H9 (cell line): ENCODE measurements around the gene TENT5D. TPM values are rescaled to one million over a fixed set of nuclear protein-coding genes. Genes with fewer than 3 reads are reported as not detected.

Experiments
- DNase-seq: peaks from one replicate; pipeline ENCODE4 v3.0.0-alpha.2; 2017
- H2AFZ ChIP-seq: one replicate; pipeline ENCODE4 v1.6.1; 2013; ENCODE audit warnings: mild to moderate bottlenecking, low read length, control low read depth, moderate library complexity
- H2AK5ac ChIP-seq: 2 replicates; pipeline ENCODE4 v1.6.1; 2013; ENCODE audit warnings: low read length, control low read depth, mixed read lengths; ENCODE audit not compliant: insufficient read length
- H2BK120ac ChIP-seq: one replicate; pipeline ENCODE4 v1.6.1; 2013; ENCODE audit warnings: low read depth, mild to moderate bottlenecking, low read length, control low read depth, inconsistent platforms; ENCODE audit not compliant: poor library complexity, severe bottlenecking
- H2BK12ac ChIP-seq: 2 replicates; pipeline ENCODE4 v1.6.1; 2013; ENCODE audit warnings: low read length, control low read depth, mixed read lengths, low read depth; ENCODE audit not compliant: insufficient read length
- H2BK15ac ChIP-seq: 2 replicates; pipeline ENCODE4 v1.6.1; 2013; ENCODE audit warnings: low read depth, low read length, control low read depth
- H2BK20ac ChIP-seq: one replicate; pipeline ENCODE4 v1.6.1; 2013; ENCODE audit warnings: low read depth, mild to moderate bottlenecking, low read length, control low read depth, inconsistent platforms; ENCODE audit not compliant: poor library complexity, severe bottlenecking
- H2BK5ac ChIP-seq: 2 replicates; pipeline ENCODE4 v1.6.1; 2013; ENCODE audit warnings: low read length, control low read depth, mixed read lengths; ENCODE audit not compliant: insufficient read length
- H3K14ac ChIP-seq: 2 replicates; pipeline ENCODE4 v1.6.1; 2013; ENCODE audit warnings: low read length, control low read depth; ENCODE audit not compliant: insufficient read depth
- H3K18ac ChIP-seq: 2 replicates; pipeline ENCODE4 v1.6.1; 2013; ENCODE audit warnings: low read depth, mild to moderate bottlenecking, mixed read lengths, low read length, control low read depth; ENCODE audit not compliant: insufficient read length
- H3K23ac ChIP-seq: 2 replicates; pipeline ENCODE4 v1.6.1; 2013; ENCODE audit warnings: low read length, control low read depth, mixed read lengths, low read depth; ENCODE audit not compliant: insufficient read length
- H3K23me2 ChIP-seq: 2 replicates; pipeline ENCODE4 v1.6.1; 2013; ENCODE audit warnings: low read depth, mild to moderate bottlenecking, mixed read lengths, low read length, control low read depth; ENCODE audit not compliant: insufficient read length, poor library complexity, severe bottlenecking
- H3K27ac ChIP-seq: 2 replicates; pipeline ENCODE4 v1.5.1; 2013; ENCODE audit warnings: low read length, control low read depth, mixed read lengths, low read depth; ENCODE audit not compliant: insufficient read length
- H3K27me3 ChIP-seq: 2 replicates; pipeline ENCODE4 v1.6.1; 2013; ENCODE audit warnings: low read length, control low read depth, inconsistent platforms; ENCODE audit not compliant: insufficient read depth
- H3K4ac ChIP-seq: 2 replicates; pipeline ENCODE4 v1.6.1; 2013; ENCODE audit warnings: low read depth, mild to moderate bottlenecking, control low read depth, inconsistent platforms, low read length, moderate library complexity
- H3K4me1 ChIP-seq: 2 replicates; pipeline ENCODE4 v1.6.1; 2013; ENCODE audit warnings: low read length, control low read depth, inconsistent platforms; ENCODE audit not compliant: insufficient read depth
- H3K4me2 ChIP-seq: 2 replicates; pipeline ENCODE4 v1.6.1; 2013; ENCODE audit warnings: low read length, control low read depth, mixed read lengths; ENCODE audit not compliant: insufficient read length, insufficient read depth
- H3K56ac ChIP-seq: 2 replicates; pipeline ENCODE4 v1.6.1; 2013; ENCODE audit warnings: low read depth, mild to moderate bottlenecking, mixed read lengths, low read length, control low read depth; ENCODE audit not compliant: insufficient read length
- H3K79me1 ChIP-seq: 2 replicates; pipeline ENCODE4 v1.6.1; 2013; ENCODE audit warnings: low read depth, mild to moderate bottlenecking, moderate library complexity, low read length, control low read depth, inconsistent platforms; ENCODE audit not compliant: insufficient read depth, poor library complexity, severe bottlenecking
- H3K79me2 ChIP-seq: 2 replicates; pipeline ENCODE4 v1.6.1; 2013; ENCODE audit warnings: low read length, control low read depth, inconsistent platforms; ENCODE audit not compliant: insufficient read depth
- H3K9ac ChIP-seq: 2 replicates; pipeline ENCODE4 v1.6.1; 2013; ENCODE audit warnings: low read length, control low read depth, mixed read lengths; ENCODE audit not compliant: insufficient read length; ENCODE audit errors: extremely low read depth
- H3K9me3 ChIP-seq: one replicate; pipeline ENCODE4 v1.6.1; 2013; ENCODE audit warnings: low read depth, low read length, inconsistent platforms; ENCODE audit not compliant: control insufficient read depth
- H3T11ph ChIP-seq: one replicate; pipeline ENCODE4 v1.6.1; 2013; ENCODE audit warnings: mild to moderate bottlenecking, low read length, control low read depth, inconsistent platforms
- H4K20me1 ChIP-seq: one replicate; pipeline ENCODE4 v1.6.1; 2013; ENCODE audit not compliant: control insufficient read depth, insufficient read length, insufficient read depth
- H4K5ac ChIP-seq: 2 replicates; pipeline ENCODE4 v1.6.1; 2013; ENCODE audit warnings: low read depth, mild to moderate bottlenecking, mixed read lengths, low read length, control low read depth; ENCODE audit not compliant: insufficient read length
- H4K8ac ChIP-seq: replicated peaks from 2 replicates; pipeline ENCODE4 v1.6.1; 2013; ENCODE audit warnings: low read length, control low read depth, mixed read lengths, low read depth; ENCODE audit not compliant: insufficient read length
- H4K91ac ChIP-seq: 2 replicates; pipeline ENCODE4 v1.6.1; 2013; ENCODE audit warnings: low read depth, mild to moderate bottlenecking, moderate library complexity, mixed read lengths, low read length, control low read depth; ENCODE audit not compliant: insufficient read length
- H3K27ac Mint-ChIP-seq, 3 experiments: 2 replicates in 2 of 3; 3 replicates in 1 of 3; pipeline ENCODE4 v1.8.0; 2020 to 2021; ENCODE audit warnings: mixed read lengths in 3 of 3, mild to moderate bottlenecking in 1 of 3, moderate library complexity in 1 of 3
- H3K27me3 Mint-ChIP-seq: 2 replicates; pipeline ENCODE4 v1.8.0; 2021; ENCODE audit warnings: low read depth, mild to moderate bottlenecking, moderate library complexity, mixed read lengths
- H3K36me3 Mint-ChIP-seq, 3 experiments: 2 replicates in 2 of 3; 3 replicates in 1 of 3; pipeline ENCODE4 v1.8.0; 2020 to 2021; ENCODE audit warnings: low read depth in 3 of 3, mixed read lengths in 3 of 3; ENCODE audit not compliant: insufficient read depth in 1 of 3
- H3K4me1 Mint-ChIP-seq, 2 experiments: 2 replicates each; pipeline ENCODE4 v1.8.0; 2020; ENCODE audit warnings: mixed read lengths in 2 of 2
- H3K4me3 Mint-ChIP-seq, 2 experiments: 2 replicates in 1 of 2; 3 replicates in 1 of 2; pipeline ENCODE4 v1.8.0; 2020 to 2021; ENCODE audit warnings: mild to moderate bottlenecking in 2 of 2, mixed read lengths in 2 of 2, moderate library complexity in 1 of 2
- H3K9me3 Mint-ChIP-seq, 2 experiments: 2 replicates in 1 of 2; 3 replicates in 1 of 2; pipeline ENCODE4 v1.8.0; 2020; ENCODE audit warnings: mild to moderate bottlenecking in 2 of 2, mixed read lengths in 2 of 2, moderate library complexity in 1 of 2
- CTCF ChIP-seq: fragments of 200-600 bp; sonication (generic); conservative IDR thresholded peaks from 3 replicates; pipeline ENCODE4 v1.8.0; 2021; ENCODE audit warnings: antibody characterized with exemption, mild to moderate bottlenecking
- WGBS: extraction: QIAGEN DNeasy Blood & Tissue Kit; methylation state at CpG from one replicate; pipeline ENCODE4 v1.1.7; 2013; ENCODE audit warnings: missing lambda C conversion rate, low lambda C conversion rate, mixed read lengths; ENCODE audit not compliant: insufficient read length; ENCODE audit errors: extremely low coverage; 5-methylcytosine and 5-hydroxymethylcytosine counted together
- total RNA-seq: library from RNA; stranded (reverse); gene quantifications from 2 replicates; pipeline ENCODE4 v1.2.1, GENCODE V29; 2021

Gene TENT5D
- total RNA-seq, 1 experiment from 2014 or later = not detected

DNA sequence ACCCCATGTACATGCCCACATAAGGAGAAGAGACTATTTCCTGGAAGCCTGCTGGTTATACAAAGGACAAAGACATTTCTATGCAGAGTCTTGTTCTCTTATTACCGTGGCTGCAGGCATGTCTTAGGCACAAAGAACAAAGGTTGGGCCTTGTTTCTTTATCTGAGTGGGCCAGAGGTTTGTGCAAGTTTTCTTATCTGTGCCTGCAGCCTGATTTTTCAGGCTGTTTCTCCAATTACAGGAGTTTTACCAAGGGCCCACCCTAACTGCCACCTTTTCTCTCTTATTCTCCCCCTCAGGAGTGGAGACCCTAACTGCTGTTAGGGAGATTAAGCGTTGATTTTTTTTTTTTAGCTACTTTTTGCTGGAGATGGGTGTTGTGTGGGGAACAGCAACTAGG lies 3.5 kb downstream of the TENT5D start:
- Histone ChIP-seq H2AK5ac (no peak overlapping the region), H4K8ac (no peak overlapping the region), H2BK120ac (no peak overlapping the region), H2BK12ac (no peak overlapping the region), H3K23me2 (no peaks in the 10 kb centered on the region), H3K23ac (no peak overlapping the region), H2BK20ac (no peak overlapping the region), H3K27ac (no peak overlapping the region), H3K4me1 (no peaks in the 10 kb centered on the region), H3K18ac (no peak overlapping the region), H3K4me2 (no peak overlapping the region), H3K9ac (no peak overlapping the region), H3K4ac (no peak overlapping the region), H4K91ac (no peak overlapping the region), H3T11ph (no peak overlapping the region), H4K20me1 (no peaks in the 10 kb centered on the region), H3K14ac (no peak overlapping the region), H2AFZ (no peak overlapping the region), H2BK5ac (no peak overlapping the region), H2BK15ac (no peak overlapping the region), H3K79me1 (no peaks in the 10 kb centered on the region), H3K27me3 (no peaks in the 10 kb centered on the region), H3K79me2 (no peaks in the 10 kb centered on the region), H3K9me3 (no peaks in the 10 kb centered on the region), H4K5ac (no peak overlapping the region), H3K56ac (no peak overlapping the region)
- no peak for TF ChIP-seq CTCF
- no peak for DNase-seq
- no peaks in the 10 kb centered on the region for H3K4me1 Mint-ChIP-seq
- no peak overlapping the region for H3K4me3 Mint-ChIP-seq
- no peak overlapping the region for H3K27ac Mint-ChIP-seq
- H3K36me3 Mint-ChIP-seq = peaks cover 0 to 9% (median 5%) of the 10 kb centered on the region in 3 experiments; a peak in 4 of 7 replicates
- peaks cover 50 to 59% of the 10 kb centered on the region in 2 experiments for H3K9me3 Mint-ChIP-seq
- no CpG with 5 or more reads among the region's 2 CpGs for WGBS
- H3K27me3 Mint-ChIP-seq = no peaks in the 10 kb centered on the region
